Vein endothelial cell (primary cell): Measurements from ENCODE around the gene POLL. TPM values are rescaled to one million over a fixed set of nuclear protein-coding genes. Genes with fewer than 3 reads are reported as not detected.

ENCODE experiments used
- small RNA-seq: library from RNA; depleted of rRNA; stranded (forward); fragments of <200 nt; gene quantifications from one replicate; pipeline ENCODE3, GENCODE V24; 2012
- total RNA-seq: library from RNA; depleted of rRNA; stranded (reverse); fragments of >200 nt; gene quantifications from 2 replicates; pipeline ENCODE4 v1.2.3, GENCODE V29; 2012

Gene POLL
- total RNA-seq, result 14.0 and 16.7 TPM in 2 replicates

GRCh38 chr10:101587725-101588653 is at the start of gene POLL, which contains the start of gene DPCD:
POLL (minus strand) TSS chr10:101588257; CDS start chr10:101587360, 897 bp downstream.
DPCD (plus strand) TSS chr10:101588321; CDS start chr10:101588337, 16 bp downstream.

Small RNA genes lying within 50 kb of the gene (small RNA-seq; reads per million reads assigned to genes)
- gene MIR3158-1 (2.8 reads per million, percentile 86 among the genes with 10 or more reads in this experiment), gene RNU6-1165P (not detected)

Other genes with a start within 250 kb of the POLL start
- gene BTRC, start 234.1 kb downstream of the POLL start, total RNA-seq, result 10.5 and 13.8 TPM in 2 replicates
- gene DPCD, start 64 bp upstream of the POLL start, total RNA-seq, result 25.2 and 29.4 TPM in 2 replicates
- gene FBXW4, start 106.9 kb upstream of the POLL start, total RNA-seq, result 20.5 and 21.2 TPM in 2 replicates
- gene FGF8, start 187.9 kb upstream of the POLL start, total RNA-seq, result not detected in 2 replicates
- gene NPM3, start 195.2 kb upstream of the POLL start, total RNA-seq, result 96.0 and 116 TPM in 2 replicates
- gene OGA, start 230.2 kb upstream of the POLL start, total RNA-seq, result 92.7 and 107 TPM in 2 replicates